ENCODE data around the gene ANKRD50.

ANKRD50 gene

GRCh38 chr4:124736526-124736925, 24.0 kb upstream of the ANKRD50 start:
- POLR2A ChIA-PET = no interaction called here
- DNase-seq (ENCODE audit: low read depth, low spot score) = no peak
- no peak overlapping the region for H3K4me3 ChIP-seq (ENCODE audit: low read depth, low read length)
- TF ChIP-seq, protein P1, sequence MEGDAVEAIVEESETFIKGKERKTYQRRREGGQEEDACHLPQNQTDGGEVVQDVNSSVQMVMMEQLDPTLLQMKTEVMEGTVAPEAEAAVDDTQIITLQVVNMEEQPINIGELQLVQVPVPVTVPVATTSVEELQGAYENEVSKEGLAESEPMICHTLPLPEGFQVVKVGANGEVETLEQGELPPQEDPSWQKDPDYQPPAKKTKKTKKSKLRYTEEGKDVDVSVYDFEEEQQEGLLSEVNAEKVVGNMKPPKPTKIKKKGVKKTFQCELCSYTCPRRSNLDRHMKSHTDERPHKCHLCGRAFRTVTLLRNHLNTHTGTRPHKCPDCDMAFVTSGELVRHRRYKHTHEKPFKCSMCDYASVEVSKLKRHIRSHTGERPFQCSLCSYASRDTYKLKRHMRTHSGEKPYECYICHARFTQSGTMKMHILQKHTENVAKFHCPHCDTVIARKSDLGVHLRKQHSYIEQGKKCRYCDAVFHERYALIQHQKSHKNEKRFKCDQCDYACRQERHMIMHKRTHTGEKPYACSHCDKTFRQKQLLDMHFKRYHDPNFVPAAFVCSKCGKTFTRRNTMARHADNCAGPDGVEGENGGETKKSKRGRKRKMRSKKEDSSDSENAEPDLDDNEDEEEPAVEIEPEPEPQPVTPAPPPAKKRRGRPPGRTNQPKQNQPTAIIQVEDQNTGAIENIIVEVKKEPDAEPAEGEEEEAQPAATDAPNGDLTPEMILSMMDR (IDR thresholded peaks at IDR 0.05; ENCODE audit: insufficient read depth, low read length, missing control alignments) = no peak
- CTCF ChIA-PET = no interaction called here

- no peak overlapping the region for H3K4me3 ChIP-seq (ENCODE audit: low read depth, low read length)
- TF ChIP-seq, protein P1 (IDR thresholded peaks at IDR 0.05; ENCODE audit: insufficient read depth, low read length, missing control alignments) = no peak
- ChIA-PET CTCF (no interaction called here), POLR2A (no interaction called here)
- DNase-seq (ENCODE audit: low read depth, low spot score) = no peak
Measured at GRCh38 chr4:124727331-124727890, 14.9 kb upstream of the ANKRD50 start.

DNA sequence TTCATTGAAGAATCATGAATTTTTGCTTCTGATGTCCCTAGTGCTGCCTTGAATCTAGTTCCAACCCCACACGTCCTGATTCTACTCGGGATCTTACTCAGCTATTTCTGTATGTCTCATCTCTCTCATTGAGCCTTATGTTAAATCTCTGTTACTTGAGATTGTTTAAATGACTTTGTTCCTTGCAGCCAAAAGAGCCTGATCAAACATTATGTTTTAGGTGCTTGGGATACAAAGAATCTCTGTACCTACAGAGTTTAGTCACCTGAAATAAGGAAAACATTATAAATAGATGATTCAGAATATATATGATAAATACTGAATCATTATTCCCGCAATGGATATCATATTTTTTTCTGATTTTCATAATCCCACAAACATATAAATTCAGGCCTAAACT, 13.7 kb upstream of the ANKRD50 start:
- no peak overlapping the region for H3K4me3 ChIP-seq (ENCODE audit: low read depth, low read length)
- POLR2A ChIA-PET = no interaction called here
- DNase-seq (ENCODE audit: low read depth, low spot score) = no peak
- CTCF ChIA-PET = interaction anchor here (0.9 kb wide), 1 partner anchor 11 kb away, joined by 3 read pairs; no protein-coding TSS in a partner anchor
- TF ChIP-seq, protein P1 (IDR thresholded peaks at IDR 0.05; ENCODE audit: insufficient read depth, low read length, missing control alignments) = no peak

GRCh38 chr4:124722071-124722470, 9.5 kb upstream of the ANKRD50 start:
- H3K4me3 ChIP-seq (ENCODE audit: low read depth, low read length) = no peak overlapping the region
- CTCF ChIA-PET = no interaction called here

DNA sequence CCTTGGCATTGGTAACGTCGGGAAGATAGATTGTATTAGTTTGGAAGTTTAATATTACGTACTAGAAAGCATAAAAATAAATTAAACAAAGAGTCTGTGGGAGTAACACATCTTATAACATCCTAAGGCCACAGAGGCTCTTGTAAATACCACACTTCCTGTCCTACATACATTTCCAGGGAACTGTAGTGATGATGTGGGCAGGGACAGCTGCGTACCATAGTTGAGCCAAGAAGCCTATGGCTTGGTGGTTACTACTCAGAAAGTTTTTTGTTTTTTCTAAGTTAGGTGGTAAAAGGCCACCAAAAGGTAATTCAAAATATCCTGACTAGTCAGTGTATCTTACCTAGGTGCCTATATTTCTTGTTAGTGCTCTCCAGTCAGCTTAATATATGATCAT, 4.6 kb upstream of the ANKRD50 start:
- H3K4me3 ChIP-seq (ENCODE audit: low read depth, low read length) = no peak overlapping the region
- TF ChIP-seq, protein P1 (IDR thresholded peaks at IDR 0.05; ENCODE audit: insufficient read depth, low read length, missing control alignments) = no peak
- no peak for DNase-seq (ENCODE audit: low read depth, low spot score)
- POLR2A ChIA-PET = no interaction called here
- CTCF ChIA-PET = no interaction called here

More at GRCh38 chr4:124722071-124722470, 9.5 kb upstream of the ANKRD50 start:
- no peak for DNase-seq (ENCODE audit: low read depth, low spot score)
- TF ChIP-seq, protein P1 (IDR thresholded peaks at IDR 0.05; ENCODE audit: insufficient read depth, low read length, missing control alignments) = no peak
- POLR2A ChIA-PET = no interaction called here

GRCh38 chr4:124713185-124713592, 657 bp upstream of the ANKRD50 start:
- POLR2A ChIA-PET = interaction anchor here (0.5 kb wide), 1 partner anchor 70 kb away, joined by 3 read pairs; no protein-coding TSS in a partner anchor
- peak overlapping the region; percentile 77 for H3K4me3 ChIP-seq (ENCODE audit: low read depth, low read length)
- CTCF ChIA-PET = no interaction called here
- DNase-seq (ENCODE audit: low read depth, low spot score) = no peak
- TF ChIP-seq, protein P1 (IDR thresholded peaks at IDR 0.05; ENCODE audit: insufficient read depth, low read length, missing control alignments) = peak; percentile 78

Data from AG04449 (cell line).